H4 (cell line): ENCODE measurements around the gene MXRA7. TPM values are rescaled to one million over a fixed set of nuclear protein-coding genes. Genes with fewer than 3 reads are reported as not detected.
"Not testable (repeated sequence)": the region's sequence is repeated elsewhere in the genome, so short reads cannot be mapped to it uniquely, and the experiment has no call there.

Experiments used
- DNase-seq: peaks from one replicate; pipeline ENCODE4 v3.0.0-alpha.2; 2015; ENCODE audit warnings: low spot score
- total RNA-seq: library from RNA; depleted of rRNA; stranded (reverse); fragments of >200 nt; shearing (Covaris generic); gene quantifications from 2 replicates; pipeline ENCODE4 v1.2.3, GENCODE V29; 2014; rRNA removed

Gene MXRA7, protein sequence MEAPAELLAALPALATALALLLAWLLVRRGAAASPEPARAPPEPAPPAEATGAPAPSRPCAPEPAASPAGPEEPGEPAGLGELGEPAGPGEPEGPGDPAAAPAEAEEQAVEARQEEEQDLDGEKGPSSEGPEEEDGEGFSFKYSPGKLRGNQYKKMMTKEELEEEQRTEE
- 149 and 167 TPM in 2 replicates for total RNA-seq

DNA sequence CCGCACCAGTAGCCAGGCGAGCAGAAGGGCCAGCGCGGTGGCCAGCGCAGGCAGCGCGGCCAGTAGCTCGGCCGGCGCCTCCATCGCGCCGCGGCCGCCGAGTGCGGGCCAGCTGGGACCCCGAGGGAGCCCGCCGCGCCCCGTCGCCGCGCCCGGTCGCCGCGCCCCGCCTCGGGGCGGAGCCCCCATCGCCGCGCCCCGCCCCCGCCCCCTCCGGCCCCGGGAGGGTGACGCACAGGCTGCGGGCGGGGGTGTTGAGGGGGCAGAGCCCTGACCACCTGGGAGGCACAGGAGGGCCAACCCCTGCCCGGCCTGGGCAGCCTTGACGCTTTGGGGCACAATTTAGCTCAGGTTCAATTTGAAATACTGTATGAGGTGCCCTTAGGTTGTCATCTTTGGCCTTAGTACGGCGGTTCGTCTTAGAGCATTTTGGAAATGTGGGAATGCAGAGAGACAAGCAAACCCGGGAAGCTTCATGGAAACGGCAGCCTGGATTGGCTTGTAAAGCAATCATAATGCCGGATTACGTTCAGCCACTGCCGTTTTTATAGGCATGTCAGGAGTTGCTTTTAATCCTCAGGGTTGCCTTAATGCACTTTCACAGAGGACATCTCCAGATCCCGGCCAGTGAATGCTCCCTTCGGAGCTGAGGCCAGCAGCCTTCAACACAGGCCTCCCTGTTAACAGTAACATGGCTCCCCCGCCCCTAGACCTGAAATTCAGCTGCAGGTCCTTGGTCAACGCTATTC is at the start of gene MXRA7:
TSS of gene MXRA7 (minus strand) at position 103 of the 749 bp plus-strand sequence. CDS start at position 84, 19 bp downstream.
- DNase-seq, result peak; percentile 63

DNA sequence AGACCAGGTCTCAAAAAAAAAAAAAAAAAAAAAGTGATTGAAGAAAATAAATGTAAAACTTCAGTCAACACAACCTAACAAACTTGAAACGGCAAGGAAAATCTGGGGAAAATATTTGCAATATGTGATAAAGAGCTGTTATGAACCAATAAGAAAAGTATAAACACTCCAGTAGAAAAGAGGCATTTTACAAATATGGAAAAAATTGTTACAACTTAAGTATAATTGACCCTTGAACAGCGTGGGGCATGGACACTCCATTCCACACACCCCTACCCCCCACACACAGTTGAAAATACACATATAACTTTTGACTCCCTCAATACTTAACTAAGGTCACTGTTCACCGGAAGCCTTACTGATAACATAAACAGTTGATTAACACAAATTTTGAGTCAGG is 47.8 kb upstream of the MXRA7 start:
- DNase-seq, result no peak

DNA sequence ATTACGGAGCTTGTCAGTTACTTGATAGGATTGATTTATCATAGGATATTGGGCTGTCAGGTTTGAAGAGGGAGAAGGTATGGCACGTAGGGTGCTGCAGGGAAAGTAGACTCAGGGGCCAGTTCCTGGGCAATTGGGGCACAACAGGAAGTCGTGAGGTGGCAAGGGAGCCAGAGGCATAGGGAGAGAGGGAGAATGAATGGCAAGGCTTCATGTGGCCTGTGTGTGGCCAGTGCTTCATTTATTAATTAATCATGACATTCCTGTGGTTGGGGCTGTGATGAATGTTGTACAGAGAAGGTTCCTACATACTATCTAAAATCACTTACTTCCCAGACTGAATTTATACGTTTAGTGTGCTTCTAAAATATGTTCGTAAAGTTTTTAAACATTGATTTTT is 46.5 kb upstream of the MXRA7 start:
- DNase-seq, result no peak

DNA sequence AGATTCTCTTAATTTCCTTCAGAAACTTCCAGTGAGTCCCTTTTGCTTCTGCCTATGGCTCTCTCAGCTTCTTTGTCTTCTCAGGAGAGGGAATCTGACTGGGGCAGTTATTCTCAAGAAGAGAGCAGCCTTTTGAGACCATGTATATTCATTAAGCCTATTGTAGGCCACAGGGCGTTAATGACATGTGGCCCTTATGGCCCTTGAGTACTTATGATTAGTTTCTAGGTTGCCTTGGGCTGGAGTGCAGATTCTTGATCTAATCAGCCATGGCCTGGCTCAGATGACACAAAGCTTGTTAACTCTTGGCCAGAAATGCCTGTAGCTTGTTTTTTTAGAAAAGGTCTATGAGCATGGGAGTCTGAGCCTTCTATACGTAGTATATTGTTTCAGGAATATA is 44.5 kb upstream of the MXRA7 start:
- DNase-seq, result no peak

DNA sequence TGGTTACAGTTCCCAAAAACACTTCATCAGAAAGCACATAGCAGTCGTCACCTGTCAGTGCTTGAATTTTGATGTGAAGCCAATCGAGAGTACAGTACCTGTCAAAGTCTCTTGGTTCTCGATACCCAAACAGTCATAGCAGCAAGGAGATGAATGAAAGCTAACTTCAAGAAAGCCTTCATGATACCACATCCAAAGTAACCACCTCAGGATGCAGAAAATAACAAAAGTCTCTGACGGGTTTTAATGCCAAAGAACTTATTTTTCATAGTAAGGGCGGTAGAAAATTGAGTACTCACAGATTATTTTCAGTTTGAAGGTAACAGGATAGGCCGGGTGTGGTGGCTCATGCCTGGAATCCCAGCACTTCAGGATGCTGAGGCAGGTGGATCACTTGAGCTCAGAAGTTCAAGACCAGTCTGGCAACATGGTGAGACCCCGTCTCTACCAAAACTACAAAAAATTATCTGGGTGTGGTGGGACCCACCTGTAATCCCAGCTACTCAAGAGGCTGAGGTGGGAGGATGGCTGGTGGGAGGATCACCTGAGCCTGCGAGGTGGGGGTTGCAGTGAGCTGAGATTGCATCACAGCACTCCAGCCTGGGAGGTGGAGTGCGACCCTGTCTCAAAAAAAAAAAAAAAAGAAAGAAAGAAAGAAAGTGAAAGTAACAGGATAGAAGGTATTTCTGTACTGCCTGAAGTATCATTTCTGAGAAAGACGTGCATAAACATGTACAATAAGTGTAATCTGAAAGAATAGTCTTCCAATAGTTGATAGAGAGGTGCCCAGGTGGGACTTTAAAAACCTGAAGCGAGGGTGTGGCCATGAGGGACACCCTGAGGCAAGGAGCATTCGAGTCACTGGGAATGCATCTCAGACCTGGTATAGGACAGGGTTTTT is 42.5 kb upstream of the MXRA7 start:
- no peak for DNase-seq

DNA sequence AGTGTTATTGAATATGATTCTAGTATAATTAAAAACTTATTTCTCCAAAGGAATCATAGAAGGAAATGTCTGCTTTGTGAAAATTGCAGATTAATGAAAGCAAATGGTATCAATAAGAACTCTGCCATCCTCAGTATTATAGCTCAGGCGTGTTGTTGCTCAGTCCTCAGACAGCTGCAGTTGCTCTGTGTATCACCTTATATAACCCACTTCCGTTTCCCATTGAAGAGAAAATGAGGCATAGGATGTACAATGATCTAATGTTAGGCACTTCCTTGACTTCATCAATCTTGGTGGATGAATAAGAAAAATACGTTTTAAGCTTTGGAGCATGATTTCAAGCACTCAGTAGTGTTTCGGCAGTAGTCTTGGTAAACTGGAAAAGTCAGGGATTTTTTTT is 41.2 kb upstream of the MXRA7 start:
- DNase-seq, result no peak

DNA sequence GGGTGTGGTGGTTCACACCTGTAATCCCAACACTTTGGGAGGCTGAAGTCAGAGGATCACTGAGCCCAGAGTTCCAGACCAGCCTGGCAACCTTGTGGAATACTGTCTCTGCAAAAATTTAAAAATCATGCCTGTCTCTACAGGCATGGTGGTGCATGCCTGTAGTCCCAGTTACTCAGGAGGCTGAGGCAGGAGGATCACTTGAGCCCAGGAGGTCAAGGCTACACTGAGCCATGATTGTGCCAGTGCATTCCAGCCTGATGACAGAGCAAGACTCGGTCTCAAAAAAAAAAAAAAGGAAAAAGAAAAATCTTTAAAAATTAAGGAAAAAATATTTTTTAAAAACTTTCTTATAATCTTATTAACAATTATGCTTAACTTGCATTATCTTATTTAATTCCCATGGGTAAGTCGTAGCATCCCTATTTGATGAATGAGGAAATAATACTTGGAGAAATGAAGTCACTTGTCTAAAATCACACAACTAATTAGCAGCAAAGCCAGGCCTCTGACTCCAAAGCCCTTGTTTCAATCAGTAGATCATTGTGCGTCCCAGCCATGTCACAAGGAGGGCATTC is 40.7 kb upstream of the MXRA7 start:
- no peak for DNase-seq

DNA sequence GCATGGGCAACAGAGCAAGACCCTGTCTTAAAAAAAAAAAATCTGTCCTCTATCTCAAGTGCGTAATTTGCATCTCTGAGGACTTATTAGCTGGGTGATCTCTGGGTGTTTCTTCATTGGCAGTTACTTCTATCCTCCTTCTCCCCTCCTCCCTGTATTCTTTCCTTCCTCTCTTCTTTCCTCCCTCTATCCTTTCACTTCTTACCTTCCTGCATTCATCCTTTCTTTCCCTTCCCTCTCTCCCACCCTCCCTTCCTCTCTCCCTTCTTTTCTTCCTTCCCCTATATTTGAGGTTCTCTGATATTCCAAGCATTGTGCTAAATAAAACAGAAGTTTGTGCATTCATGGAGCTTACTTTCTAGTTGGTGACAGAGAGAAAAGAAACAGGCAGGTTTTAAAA is 37.9 kb upstream of the MXRA7 start:
- no peak for DNase-seq

DNA sequence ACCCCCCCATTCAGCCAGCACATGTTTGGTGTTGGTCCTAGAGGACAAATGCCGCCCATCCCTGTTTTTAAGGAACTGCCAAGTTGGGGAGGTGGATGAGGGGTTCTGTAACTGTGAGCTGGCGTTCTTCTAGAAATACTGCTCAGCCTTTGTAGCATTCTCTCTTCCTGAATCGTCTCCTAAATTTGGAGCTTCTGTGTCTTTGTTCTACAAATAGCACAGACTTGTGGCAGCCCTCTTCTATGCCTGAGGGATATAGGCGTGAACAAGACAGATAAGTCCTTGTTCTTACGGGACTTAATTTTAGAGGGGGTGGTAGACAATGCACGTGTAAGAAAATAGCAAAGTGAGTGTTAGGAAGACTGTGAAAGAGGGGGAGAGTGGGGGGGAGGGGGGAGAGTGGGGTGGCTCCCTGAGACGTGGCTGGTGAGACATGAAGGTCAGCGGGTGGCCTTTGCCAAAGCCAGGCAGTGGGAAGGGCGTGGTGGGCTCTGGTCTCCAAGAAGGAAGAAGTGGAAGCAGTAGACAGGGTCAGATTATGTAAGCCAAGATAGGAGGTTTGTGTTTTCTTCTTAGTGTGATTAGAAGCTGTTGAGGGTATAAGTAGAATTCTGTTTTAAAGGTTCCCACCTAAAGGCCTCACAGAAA is 37.1 kb upstream of the MXRA7 start:
- DNase-seq, result no peak

DNA sequence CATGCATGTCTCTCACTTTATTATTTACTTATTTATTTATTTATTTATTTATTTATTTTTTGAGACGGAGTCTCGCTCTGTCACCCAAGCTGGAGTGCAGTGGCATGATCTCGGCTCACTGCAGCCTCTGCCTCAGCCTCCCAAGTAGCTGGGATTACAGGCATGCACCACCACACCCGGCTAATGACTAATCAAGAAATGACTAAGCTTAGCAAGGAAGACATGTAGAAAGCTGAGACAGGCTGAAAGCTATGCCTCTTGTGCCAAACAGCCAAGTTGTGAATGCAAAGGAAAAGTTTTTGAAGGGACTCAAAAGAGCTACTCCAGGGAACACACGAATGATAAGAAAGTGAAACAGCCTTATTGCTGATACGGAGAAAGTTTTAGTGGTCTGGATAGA is 35.0 kb upstream of the MXRA7 start:
- not testable (repeated sequence) for DNase-seq

DNA sequence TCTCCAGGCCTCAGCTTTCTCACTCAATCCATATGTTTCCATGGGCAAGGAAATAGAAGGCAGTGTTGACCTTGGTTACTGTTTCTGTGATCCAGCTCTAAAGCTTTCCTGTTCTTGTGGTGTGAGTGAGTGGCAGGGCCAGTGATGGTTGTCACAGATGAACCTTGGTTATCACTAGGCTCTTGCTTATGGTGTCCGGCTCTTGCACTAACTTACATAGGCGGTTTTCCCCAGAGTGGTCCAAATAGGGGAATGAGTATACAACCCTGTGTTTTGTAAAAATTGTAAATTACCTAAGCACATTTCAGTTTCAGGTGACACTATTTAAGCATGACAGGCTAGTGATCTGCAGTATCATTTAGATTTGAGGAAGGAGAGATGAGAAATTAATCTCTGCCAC is 34.0 kb upstream of the MXRA7 start:
- no peak for DNase-seq

DNA sequence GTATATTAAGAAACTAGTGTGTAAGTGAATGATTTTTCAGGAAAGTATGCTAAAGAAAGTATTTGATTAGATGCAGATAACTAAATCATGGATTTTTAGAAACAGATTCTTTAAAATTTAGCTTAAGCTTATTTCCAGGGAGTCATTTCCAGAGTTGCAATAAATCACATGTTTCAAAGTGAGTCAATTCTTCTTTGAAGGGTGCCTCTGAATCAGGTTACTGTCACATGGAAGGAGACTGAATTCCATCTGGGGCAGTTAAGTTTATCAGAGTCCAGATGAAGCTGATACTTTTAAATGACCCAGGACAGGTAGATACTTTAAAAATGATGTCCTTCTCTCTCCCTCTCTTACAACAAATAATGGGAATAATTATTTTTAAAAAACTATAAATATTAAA is 32.2 kb upstream of the MXRA7 start:
- DNase-seq, result no peak

DNA sequence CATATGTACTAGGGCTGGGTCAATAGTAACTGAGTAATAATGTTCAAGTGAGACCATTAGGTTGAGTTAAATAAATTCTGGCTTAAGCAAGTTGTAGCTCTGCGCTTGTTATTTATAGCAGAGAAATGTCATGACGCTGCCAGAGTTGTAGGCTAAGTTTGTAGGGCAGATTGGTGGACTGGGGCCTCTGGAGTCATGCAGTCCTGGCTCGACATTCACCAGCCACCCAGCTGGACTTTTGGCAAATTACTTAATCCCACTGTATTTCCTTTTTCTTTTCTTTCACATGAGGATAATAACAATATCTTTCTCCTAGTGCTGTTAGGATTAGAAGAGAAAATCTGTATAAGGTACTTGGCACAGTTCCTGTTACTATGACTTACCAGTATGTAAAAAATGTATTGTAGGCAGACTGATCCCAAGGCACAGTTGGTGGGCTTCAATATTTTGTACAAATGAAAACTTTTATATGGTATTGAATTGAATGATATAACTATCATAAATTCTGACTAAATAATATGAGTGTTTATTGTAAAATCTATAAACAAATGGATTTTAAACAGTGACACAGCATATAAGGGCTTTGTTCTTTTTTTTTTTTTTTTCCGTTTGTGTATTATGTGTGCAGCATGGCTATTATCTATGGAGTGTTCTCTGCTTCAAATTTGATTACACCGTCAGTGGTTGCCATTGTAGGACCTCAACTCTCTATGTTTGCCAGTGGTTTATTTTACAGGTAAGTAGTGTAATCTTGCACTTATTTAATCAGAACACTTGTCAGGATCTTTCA is 29.8 kb upstream of the MXRA7 start:
- DNase-seq, result no peak

DNA sequence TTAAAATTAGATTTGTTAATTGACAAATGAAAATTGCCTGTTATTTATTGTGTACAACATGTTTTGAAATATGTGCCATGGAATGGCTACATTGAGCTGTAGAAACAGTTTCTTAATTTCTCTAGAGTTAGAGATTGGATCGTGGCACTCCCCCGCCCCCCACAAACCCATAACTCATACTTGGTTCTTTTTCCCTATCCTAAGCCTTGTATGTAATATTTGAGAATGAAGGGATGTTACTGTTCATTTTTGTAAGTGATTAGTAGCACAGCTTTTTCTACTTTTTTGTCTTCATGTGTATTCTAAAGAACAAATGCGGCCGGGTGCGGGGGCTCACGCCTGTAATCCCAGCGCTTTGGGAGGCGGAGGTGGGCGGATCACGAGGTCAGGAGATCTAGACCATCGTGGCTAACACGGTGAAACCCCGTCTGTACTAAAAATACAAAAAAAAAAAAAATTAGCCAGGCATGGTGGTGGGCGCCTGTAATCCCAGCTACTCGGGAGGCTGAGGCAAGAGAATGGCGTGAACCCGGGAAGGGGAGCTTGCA is 28.9 kb upstream of the MXRA7 start:
- DNase-seq, result not testable (repeated sequence)

DNA sequence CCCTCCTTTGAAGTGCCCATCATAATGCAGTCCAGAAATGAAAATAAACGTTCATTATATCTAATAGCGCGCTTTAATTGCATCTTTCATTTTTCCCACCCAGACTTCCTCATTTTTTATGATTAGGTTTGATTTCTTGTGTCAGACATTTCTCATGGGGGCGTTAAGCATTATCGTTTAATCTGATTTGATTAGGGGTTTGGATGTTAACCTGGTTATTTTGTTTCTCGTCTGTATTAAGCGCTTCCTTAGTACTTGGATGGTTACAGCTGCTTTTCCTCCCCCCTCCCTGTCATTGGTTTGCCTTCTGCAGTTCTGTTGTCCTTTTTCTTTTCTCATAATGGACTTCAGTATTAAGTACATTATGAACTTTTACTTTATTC is 27.7 kb upstream of the MXRA7 start:
- DNase-seq, result no peak

DNA sequence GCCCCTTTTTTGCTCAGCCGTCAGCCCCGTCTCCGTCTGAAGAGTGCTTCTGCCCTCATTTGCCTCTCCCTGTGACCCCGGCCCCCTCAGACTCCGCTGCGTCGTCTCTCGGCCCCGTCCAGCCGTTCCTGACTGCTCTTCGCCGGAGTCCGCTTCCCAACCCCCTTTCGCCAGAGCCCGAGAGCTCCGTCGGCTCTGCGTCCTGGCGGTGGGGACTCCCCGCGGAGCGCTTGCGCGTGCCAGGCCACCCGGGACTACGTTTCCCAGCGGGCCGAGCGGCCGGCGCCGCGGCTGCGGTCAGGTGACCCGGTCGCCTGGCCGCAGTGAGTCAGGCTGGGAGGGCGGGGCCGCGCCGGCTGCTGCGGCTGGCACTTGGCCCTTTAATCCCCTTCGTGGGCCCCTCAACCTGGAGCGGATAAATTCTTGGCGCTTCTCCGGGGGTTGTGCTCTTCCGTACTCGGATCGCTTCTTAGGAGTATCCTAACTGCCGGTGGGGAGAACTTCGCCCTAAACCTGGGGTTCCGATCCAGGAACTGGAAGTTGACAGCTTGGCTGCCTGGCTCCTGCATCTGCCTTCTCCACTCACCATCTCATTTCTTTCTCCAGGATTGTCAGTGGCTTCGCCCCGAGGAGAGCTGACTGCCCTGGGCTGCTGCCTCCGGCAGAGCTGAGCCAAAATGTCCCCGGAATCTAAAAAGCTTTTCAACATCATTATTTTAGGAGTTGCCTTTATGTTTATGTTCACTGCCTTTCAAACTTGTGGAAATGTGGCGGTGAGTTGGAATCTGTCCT is 27.1 kb upstream of the MXRA7 start, which contains the start of gene MFSD11:
TSS of gene MFSD11 (plus strand) at position 444 of the 792 bp plus-strand sequence. CDS start at position 678, 234 bp downstream.
- peak; percentile 92 for DNase-seq

DNA sequence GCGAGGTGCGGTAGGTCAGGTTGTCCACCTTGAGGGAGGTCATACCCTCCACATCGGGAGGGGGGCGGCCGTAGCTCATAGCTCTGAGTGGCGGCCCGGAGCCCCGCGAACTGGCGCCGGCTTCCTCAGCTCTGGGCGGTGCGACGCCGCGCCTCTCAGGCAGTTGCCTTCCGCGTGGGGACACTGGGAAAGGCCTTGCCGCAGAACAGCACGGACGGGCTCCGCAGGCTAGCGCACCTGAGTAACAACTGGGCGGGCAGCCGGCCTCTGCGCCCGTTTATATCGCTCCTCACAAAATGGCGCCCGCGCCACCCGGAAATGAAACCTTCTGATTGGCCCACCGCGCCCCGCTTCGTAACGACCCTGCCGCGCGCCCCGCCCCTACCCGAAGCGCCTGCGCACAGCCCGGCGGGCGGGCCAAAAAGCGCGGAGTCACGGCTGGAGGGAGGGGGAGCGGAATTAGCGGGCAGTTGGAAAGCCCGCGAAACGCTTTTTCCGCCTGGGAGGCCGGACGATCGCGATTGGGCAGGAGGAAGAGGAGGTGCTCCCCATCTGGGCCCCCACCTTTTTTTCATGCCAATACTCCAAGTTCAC is 26.4 kb upstream of the MXRA7 start, which contains the start of gene SRSF2:
TSS of gene SRSF2 (minus strand) at position 250 of the 594 bp plus-strand sequence. CDS start at position 79, 171 bp downstream.
- peak; percentile 98 for DNase-seq

DNA sequence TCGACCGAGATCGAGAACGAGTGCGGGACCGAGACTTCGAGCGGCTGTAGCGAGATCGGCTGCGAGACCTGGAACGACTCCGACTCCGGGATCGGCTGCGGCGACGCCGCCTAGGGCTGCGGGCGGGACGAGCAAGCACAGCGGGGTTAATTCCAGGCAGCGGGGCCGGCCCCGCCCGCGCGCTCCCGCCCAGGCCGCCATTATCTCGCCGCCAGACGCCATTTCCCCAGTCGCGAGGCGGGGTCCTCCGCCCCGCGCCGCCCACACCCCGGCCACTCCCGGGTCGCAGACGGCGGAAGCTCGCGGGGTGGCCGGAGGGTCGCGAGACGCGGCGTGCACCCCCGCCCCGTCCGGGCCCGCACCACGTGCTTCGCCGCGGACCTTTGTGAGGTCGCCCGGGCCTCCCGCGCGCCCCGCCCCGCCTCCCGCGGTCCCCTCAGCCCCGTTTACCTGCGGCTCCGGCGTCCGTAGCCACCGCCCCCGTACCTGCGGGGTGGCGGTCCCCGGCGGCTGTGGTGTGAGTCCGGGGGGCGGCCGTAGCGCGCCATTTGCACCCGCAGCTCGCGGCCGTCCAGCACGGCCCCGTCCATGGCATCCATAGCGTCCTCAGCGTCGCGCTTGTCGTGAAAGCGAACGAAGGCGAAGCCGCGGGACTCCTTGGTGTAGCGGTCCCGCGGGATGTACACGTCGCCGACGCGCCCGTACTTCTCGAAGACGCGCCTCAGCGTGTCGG is 25.8 kb upstream of the MXRA7 start:
- peak; percentile 47 for DNase-seq
